GM12878 (cell line): ENCODE data around the gene DIAPH1. TPM values are rescaled to one million over a fixed set of nuclear protein-coding genes. Genes with fewer than 3 reads are reported as not detected.

Source experiments
- ATAC-seq: fragments of 200-7000 bp; cut with Tn5 transposase; 3 replicates; pipeline ENCODE4 v1.9.1; 2020; ENCODE audit warnings: mild to moderate bottlenecking, moderate library complexity
- BruUV-seq: library from RNA; stranded (reverse); fragments of 400-500 nt; replicated peaks from 2 replicates; lab custom pipeline; 2021; lab: Mats Ljungman, UMichigan
- CTCF ChIA-PET: fragments of 300-600 bp; sonication (Branson Sonifier 250); formaldehyde crosslinking; extraction: SDS; loops from one replicate; lab custom pipeline; 2021; ENCODE audit warnings: inconsistent platforms; lab: Yijun Ruan, JAX
- POLR2A ChIA-PET: fragments of 350-600 bp; formaldehyde crosslinking; extraction: SDS; loops from one replicate; lab custom pipeline; 2021; ENCODE audit warnings: inconsistent platforms; lab: Charles Lee
- RAD21 ChIA-PET: fragments of 300-600 bp; sonication (Branson Sonifier 250); formaldehyde crosslinking; loops from one replicate; lab custom pipeline; 2023; ENCODE audit warnings: antibody characterized with exemption; ENCODE audit not compliant: unreplicated experiment; lab: Charles Lee
- SMC1A ChIA-PET: fragments of 300-600 bp; sonication (Branson Sonifier 250); formaldehyde crosslinking; loops from one replicate; lab custom pipeline; 2023; ENCODE audit not compliant: unreplicated experiment, uncharacterized antibody; lab: Charles Lee
- DNase-seq: peaks from one replicate; pipeline ENCODE4 v3.0.0-alpha.2; 2011; ENCODE audit warnings: low read depth, low spot score
- FAIRE-seq: peaks from 3 replicates; lab custom pipeline; 2011; peaks lifted over from hg19 to GRCh38; lab: Jason Lieb, UNC
- H2AFZ ChIP-seq: 2 replicates; pipeline ENCODE4 v1.6.0; 2011; ENCODE audit warnings: low read depth, low read length, control low read depth; ENCODE audit not compliant: control insufficient read depth
- H3K27ac ChIP-seq: 2 replicates; pipeline ENCODE4 v1.5.1; 2011; ENCODE audit warnings: control low read depth; ENCODE audit not compliant: control insufficient read depth, insufficient read depth
- H3K27me3 ChIP-seq, 2 experiments: replicated peaks in 1 of 2; 2 replicates each; pipeline versions ENCODE4 v1.6.0 to v1.6.1; 2011; ENCODE audit warnings: low read length in 1 of 2; ENCODE audit not compliant: control insufficient read depth in 2 of 2, insufficient read depth in 2 of 2
- H3K36me3 ChIP-seq, 2 experiments: 2 replicates each; pipeline ENCODE4 v1.5.1; 2011; ENCODE audit warnings: low read length in 1 of 2; ENCODE audit not compliant: control insufficient read depth in 2 of 2, insufficient read depth in 2 of 2
- H3K4me1 ChIP-seq: 2 replicates; pipeline ENCODE4 v1.6.1; 2011; ENCODE audit warnings: mild to moderate bottlenecking, low read length, moderate library complexity, mixed read lengths; ENCODE audit not compliant: control insufficient read depth, insufficient read depth
- H3K4me2 ChIP-seq: 2 replicates; pipeline ENCODE4 v1.6.0; 2011; ENCODE audit warnings: control low read depth; ENCODE audit not compliant: control insufficient read depth, insufficient read depth
- H3K4me3 ChIP-seq: fragments of 200-600 bp; sonication (generic); 2 replicates; pipeline ENCODE4 v1.5.1; 2016
- H3K79me2 ChIP-seq: 2 replicates; pipeline ENCODE4 v1.6.0; 2011; ENCODE audit warnings: low read length; ENCODE audit not compliant: control insufficient read depth, insufficient read depth
- H3K9ac ChIP-seq: 2 replicates; pipeline ENCODE4 v1.8.0; 2011; ENCODE audit warnings: low read length, control low read depth, mixed read lengths; ENCODE audit not compliant: control insufficient read depth, insufficient read depth
- H3K9me3 ChIP-seq: replicated peaks from 3 replicates; pipeline ENCODE4 v1.5.1; 2011; ENCODE audit warnings: mild to moderate bottlenecking, low read length; ENCODE audit not compliant: control insufficient read depth, insufficient read depth
- H4K20me1 ChIP-seq: 2 replicates; pipeline ENCODE4 v1.6.0; 2011; ENCODE audit not compliant: control insufficient read depth, insufficient read depth
- BCLAF1 ChIP-seq: fragments of 450-650 bp; IDR thresholded peaks from 2 replicates; pipeline ENCODE4 v1.6.1; 2017; ENCODE audit warnings: antibody characterized with exemption, mild to moderate bottlenecking, moderate library complexity
- E2F8 ChIP-seq: fragments of 450-650 bp; IDR thresholded peaks from 2 replicates; pipeline ENCODE4 v1.6.1; 2018; ENCODE audit warnings: mild to moderate bottlenecking, low read depth, moderate library complexity; ENCODE audit not compliant: partially characterized antibody
- EP300 ChIP-seq, 2 experiments: fragments of 150-350 bp in 1 of 2; IDR thresholded peaks; 2 replicates each; pipeline ENCODE4 v1.6.1; 2011 to 2012; ENCODE audit warnings: low read depth in 2 of 2, low read length in 2 of 2, borderline replicate concordance in 1 of 2, improper control_type of control experiment in 1 of 2, inconsistent platforms in 1 of 2; ENCODE audit not compliant: control insufficient read depth in 1 of 2
- MAX ChIP-seq: IDR thresholded peaks from 2 replicates; pipeline ENCODE4 v1.6.1; 2012; ENCODE audit warnings: low read depth, low read length, improper control_type of control experiment
- MLLT1 ChIP-seq: fragments of 450-650 bp; IDR thresholded peaks from 2 replicates; pipeline ENCODE4 v1.6.1; 2016; ENCODE audit warnings: mild to moderate bottlenecking
- MTA3 ChIP-seq: IDR thresholded peaks from 2 replicates; pipeline ENCODE4 v1.6.1; 2012; ENCODE audit warnings: low read length, inconsistent platforms, borderline replicate concordance
- SIN3A ChIP-seq: IDR thresholded peaks from 2 replicates; pipeline ENCODE4 v1.6.1; 2012; ENCODE audit warnings: low read depth, low read length, improper control_type of control experiment
- TBL1XR1 ChIP-seq: IDR thresholded peaks from 2 replicates; pipeline ENCODE4 v1.6.1; 2012; ENCODE audit warnings: low read depth, low read length, improper control_type of control experiment
- YBX1 ChIP-seq: fragments of 450-650 bp; IDR thresholded peaks from 2 replicates; pipeline ENCODE4 v1.6.1; 2016; ENCODE audit warnings: antibody characterized with exemption
- WGBS: methylation state at CpG from one replicate; pipeline ENCODE4 v1.1.6; 2016; ENCODE audit warnings: low lambda C conversion rate; ENCODE audit not compliant: insufficient replicate concordance, insufficient coverage; ENCODE audit errors: missing lambda C conversion rate; 5-methylcytosine and 5-hydroxymethylcytosine counted together
- in situ Hi-C: fragments of 300-500 bp; cut with MboI; formaldehyde crosslinking; loops from 9 replicates; pipeline ENCODE4 v1.14.3; 2018; ENCODE audit warnings: mixed read lengths
- intact Hi-C: fragments of 100-400 bp; cut with micrococcal nuclease; formaldehyde crosslinking; loops from one replicate; pipeline ENCODE4 v1.14.2; 2022; ENCODE audit not compliant: unreplicated experiment
- polyA plus RNA-seq, 11 experiments: library from polyadenylated mRNA; depleted of rRNA in 4 of 11; unstranded in 6 of 11; stranded (reverse) in 5 of 11; fragments of >200 nt; fragmentation: Nextera tagmentation in 4 of 11; fragmentation: Illumina TruSeq in 1 of 11; extraction: Ambion mirVana in 4 of 11; extraction: Trizol in 1 of 11; gene quantifications; 1 replicate in 1 of 11; 2 replicates in 10 of 11; pipeline versions ENCODE4 v1.2.1 to v1.2.3, GENCODE V29; 2011 to 2016; ENCODE audit warnings: inconsistent platforms in 2 of 11, missing spikeins in 2 of 11, low read depth in 1 of 11
- total RNA-seq, 4 experiments: library from RNA; depleted of rRNA in 3 of 4; stranded (reverse); fragments of >200 nt in 3 of 4; fragmentation: Illumina TruSeq in 1 of 4; extraction: Trizol in 1 of 4; gene quantifications; 2 replicates each; pipeline versions ENCODE4 v1.2.1 to v1.2.3, GENCODE V29; 2013 to 2021

DIAPH1 gene
- total and polyA plus RNA-seq, 10 of the 15 experiments (the other 5 are each of a cell fraction or from before 2014, with no cell fraction given): 37.8 to 168 (median 59.0) TPM

- Histone ChIP-seq H3K9ac (no peak overlapping the region), H4K20me1 (no peaks in the 10 kb centered on the region), H2AFZ (no peak overlapping the region), H3K4me2 (no peak overlapping the region), H3K4me1 (peaks cover 20% of the 10 kb centered on the region), H3K79me2 (no peaks in the 10 kb centered on the region), H3K27me3 (no peaks in the 10 kb centered on the region), H3K36me3 (peaks cover 18 to 51% of the 10 kb centered on the region in 2 experiments), H3K27ac (no peak overlapping the region), H3K9me3 (no peaks in the 10 kb centered on the region), H3K4me3 (no peak overlapping the region)
- POLR2A ChIA-PET: interaction anchor here (1.1 kb wide), 1 partner anchor 13 kb away, joined by 3 read pairs; no protein-coding TSS in a partner anchor
- CTCF ChIA-PET: interaction anchor here (0.6 to 11.2 kb wide), 9 partner anchors 9 to 106 kb away, joined by 3 to 95 read pairs (median 5); partner anchors contain the start of genes PCDHGA10, PCDHGA12 and PCDHGC3
- FAIRE-seq: no peak
- 73% methylated on average over 3 of the region's 3 CpGs for WGBS
- in situ Hi-C loops: no loop called here
- no TSS peak for BruUV-seq
- DNase-seq: no peak
- ATAC-seq: no peak
- intact Hi-C loops: no loop called here
- RAD21 ChIA-PET: interaction anchor here (6.2 kb wide), 1 partner anchor 45 kb away, joined by 66 read pairs; the partner anchor contains the start of gene PCDHGC3
- SMC1A ChIA-PET: interaction anchor here (1.3 to 13.7 kb wide), 5 partner anchors 9 to 107 kb away, joined by 3 to 176 read pairs (median 3); partner anchors contain the start of genes PCDHGA10, PCDHGB7 and PCDHGC3
- no peak for TF ChIP-seq YBX1
- TF ChIP-seq MLLT1: no peak
- TF ChIP-seq E2F8: no peak
- TF ChIP-seq MTA3: no peak
- no peak for TF ChIP-seq EP300 (IDR thresholded peaks at IDR 0.05; ENCODE audit: borderline replicate concordance in 1 of 2, control insufficient read depth in 1 of 2, low read depth in 2 of 2, low read length in 2 of 2)
- no peak for TF ChIP-seq TBL1XR1
- TF ChIP-seq BCLAF1: no peak
- no peak for TF ChIP-seq SIN3A
- TF ChIP-seq MAX: no peak
These were observed 98.9 kb downstream of the DIAPH1 start for GRCh38 chr5:141519605-141520565.
